GM19351 (cell line): ENCODE data around the gene VASP.

ENCODE experiments used
- ATAC-seq: cut with Tn5 transposase; IDR thresholded peaks from one replicate; pipeline ENCODE4 v1.9.1; 2021; ENCODE audit warnings: mild to moderate bottlenecking, moderate library complexity; ENCODE audit not compliant: unreplicated experiment

Gene VASP

DNA sequence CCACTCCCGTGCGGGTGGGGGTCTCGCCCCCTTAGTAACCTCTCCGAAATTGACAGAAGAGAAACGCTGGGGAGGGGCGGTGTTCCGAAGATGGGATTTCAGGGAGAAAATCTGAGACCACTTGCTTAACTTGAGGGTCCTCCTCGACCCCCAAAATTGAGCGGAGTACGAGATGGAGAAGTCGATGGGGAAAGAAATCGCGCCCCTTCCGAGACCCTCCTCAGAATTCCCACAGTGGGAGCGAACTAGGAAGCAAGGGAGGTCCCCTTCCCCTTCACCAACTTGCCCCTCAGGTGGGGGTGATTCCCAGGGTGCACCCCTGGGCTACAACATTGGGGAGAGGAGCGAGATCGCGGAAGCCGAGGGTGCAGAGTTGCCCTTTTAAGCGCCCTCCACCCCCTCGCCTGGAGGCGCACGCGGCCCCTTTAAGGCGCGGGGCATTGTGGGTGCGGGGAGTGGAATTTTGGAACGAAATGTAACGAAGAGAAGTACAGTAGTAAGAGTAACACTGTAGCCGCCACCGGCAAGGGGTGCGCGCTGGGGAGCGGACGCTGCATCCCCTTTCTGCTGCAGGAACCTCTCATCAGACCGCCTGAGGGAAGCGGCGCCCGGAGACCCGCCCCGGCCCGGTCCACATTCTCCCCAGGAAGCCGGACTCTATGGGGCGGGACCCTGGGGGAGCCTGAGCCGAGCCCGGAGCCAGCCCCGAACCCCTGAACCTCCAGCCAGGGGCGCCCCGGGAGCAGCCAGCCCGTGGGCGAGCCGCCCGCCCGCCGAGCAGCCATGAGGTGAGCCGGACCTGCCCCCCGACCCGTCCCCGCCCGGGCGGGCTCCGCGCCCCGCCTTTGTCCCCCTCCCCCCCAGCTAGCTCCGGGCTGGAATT, at the start of gene VASP:
Gene VASP (plus strand): TSS at position 491 of the 883 bp plus-strand sequence. CDS start 293 bp downstream, at position 784.
- peak; percentile 41 for ATAC-seq

DNA sequence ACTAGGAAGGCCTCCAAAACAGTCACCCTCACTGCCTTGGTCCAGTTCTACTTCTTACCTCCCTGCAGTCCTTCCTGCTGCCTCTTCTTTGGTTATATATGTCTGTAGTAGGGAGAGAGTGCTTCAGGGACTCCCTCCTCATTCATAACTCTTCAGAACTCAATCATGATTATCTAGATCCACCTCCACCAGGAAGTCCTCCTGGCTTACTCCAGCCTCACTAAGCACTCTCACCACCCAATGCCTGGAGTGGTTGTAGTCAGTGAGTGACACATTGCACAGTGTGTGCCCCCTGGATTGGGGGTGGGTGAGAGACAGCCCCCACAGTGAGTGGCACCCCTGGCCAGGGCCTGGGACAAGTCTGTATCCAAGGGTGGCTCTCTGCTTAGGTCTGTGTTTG, 49.5 kb upstream of the VASP start:
- ATAC-seq = no peak

DNA sequence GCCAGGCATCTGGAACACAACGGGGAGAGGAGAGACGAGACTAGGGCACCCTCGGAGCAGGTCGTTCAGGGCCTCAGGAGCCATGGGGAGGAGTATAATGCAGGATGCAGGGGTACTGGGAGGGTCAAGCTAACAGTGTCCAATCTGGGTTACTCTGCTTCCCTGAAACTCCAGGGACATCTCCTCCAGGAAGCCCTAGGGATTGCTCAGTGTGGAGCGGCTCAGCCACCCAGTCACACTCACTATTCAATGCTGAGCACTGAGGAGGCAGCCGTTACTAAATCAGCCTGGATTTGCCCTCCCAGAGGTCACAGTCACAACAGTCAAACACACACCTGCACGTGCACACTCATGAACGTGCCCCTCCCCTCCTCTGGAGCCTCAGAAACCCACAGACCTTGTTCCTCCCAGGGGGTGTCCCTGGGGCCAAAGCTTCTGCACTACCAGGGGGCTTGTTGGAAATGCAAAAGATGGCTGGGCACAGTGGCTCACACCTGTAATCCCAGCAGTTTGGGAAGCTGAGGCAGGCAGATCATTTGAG, 46.4 kb upstream of the VASP start:
- ATAC-seq = no peak

DNA sequence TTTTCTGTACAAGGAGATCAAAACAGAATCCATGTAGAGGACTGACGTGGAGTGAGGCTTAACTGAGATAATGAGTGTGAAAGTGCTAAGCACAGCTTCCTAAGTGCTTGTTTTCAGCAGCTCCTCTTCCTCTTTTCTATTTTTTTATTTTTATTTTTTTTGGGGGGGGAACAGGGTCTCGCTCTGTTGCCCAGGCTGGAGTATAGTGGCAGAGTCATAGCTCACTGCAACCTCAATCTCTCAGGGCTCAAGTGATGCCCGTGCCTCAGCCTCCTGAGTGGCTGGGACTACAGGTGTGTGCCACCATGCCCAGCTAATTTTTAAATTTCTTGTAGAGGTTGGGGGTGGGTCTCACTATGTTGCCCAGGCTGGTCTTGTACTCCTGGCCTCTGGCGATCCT, 45.1 kb upstream of the VASP start:
- ATAC-seq = no peak

DNA sequence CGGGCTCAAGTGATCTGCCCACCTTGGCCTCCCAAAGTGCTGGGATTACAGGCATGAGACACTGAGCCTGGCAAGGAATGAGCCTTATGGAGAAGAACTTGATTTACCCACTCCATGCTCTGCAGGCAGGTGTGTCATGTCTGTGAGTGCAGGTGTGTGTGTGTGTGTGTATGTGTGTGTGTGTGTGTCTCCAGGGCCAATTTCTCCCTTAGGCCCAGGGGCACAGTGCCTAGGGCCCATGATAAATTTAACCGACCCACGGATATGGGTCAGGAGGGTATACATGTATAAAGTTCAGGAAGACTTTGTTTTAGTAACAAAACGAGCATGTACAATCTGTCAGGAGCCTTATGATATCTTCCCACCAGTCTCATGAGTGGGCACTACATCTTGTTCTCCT, 44.0 kb upstream of the VASP start:
- no peak for ATAC-seq

DNA sequence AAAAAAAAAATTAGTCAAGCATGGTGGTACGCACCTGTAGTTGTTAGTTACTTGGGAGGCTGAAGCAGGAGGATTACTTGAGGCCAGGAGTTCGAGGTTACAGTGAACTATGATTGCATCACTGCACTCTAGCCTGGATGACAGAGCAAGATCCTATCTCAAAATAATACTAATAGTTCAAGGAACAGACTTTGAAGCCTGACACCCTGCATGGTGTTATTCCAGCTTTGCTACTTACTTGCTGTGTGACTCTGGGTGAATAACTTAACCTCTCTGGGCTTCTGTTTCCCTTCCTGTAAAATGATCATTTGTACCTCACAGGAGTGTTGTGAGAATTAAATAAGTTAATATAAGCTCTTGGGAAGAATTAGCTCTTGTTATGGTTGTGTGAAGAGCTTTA, 43.0 kb upstream of the VASP start:
- ATAC-seq = no peak

DNA sequence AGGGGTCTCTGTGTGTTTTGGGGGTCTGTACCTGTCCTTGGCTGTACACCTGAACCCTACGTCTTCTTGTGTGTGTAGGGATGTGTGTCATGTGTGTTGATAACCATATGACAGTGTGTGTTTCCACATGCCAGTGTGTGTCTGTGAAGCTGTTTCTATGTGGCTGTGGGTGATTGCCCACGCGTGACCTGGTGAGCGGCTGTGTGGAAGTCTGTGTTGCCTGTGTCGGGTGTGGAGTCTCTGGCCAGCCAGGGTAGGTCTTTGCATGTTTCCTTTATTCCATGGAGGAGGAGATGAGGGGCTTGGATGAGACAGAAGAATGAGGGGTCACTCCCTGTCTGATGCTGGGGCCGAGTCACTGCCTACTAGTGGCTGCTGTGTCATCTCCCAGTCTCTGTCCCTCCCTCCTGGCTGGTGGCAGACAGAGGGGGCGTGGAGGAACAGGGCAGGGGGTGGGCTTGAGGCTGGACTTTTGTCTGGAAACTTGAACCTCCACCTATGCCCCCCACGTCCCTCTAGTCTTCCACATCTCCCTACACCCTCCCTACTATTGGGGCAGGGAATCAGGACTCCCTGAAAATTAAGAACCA, 42.3 kb upstream of the VASP start:
- ATAC-seq = no peak

DNA sequence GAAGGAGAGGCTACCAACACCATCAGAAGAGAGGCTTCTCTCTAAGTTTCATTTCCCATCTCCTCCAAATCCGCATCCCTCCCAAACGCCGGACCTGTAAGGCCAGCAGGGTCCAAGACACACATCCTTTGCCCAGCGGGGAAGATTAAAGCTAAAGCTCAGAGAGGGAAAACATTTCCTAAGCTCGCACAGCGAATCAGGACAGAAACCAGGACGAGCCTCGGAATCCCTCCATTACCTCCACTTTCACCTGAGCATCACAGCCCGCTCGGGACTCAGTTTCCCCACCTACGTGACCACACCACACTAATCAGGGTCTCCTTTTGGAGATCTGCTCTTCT, 40.2 kb upstream of the VASP start:
- ATAC-seq = no peak

DNA sequence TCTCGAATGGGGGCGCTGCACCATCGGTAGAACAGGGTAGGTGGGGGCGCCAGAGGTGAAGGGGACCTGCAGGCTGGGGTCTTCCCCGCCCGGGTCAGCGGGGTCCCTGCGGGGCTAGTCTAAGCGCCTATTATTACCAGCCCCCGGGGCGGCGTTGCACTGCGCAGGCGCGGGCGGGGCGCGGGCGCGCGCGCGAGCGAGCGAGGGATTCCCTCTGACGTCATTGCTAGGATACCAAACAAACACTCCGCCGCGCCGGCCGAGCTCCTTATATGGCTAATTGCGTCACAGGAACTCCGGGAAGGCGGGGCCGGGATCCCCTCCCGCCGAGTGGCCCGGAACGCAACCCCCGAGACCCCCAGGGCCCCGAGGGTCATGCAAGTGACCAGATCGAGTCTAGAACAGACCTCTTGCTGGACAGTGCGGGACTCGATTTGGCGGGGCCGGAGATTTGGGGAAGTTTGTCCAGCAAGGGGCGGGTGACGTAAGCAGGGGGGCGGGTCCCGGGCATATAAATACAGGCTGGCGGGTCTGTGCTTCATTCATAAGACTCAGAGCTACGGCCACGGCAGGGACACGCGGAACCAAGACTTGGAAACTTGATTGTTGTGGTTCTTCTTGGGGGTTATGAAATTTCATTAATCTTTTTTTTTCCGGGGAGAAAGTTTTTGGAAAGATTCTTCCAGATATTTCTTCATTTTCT, 39.7 kb upstream of the VASP start, which contains the start of gene FOSB:
Gene FOSB (plus strand): TSS at position 541 of the 703 bp plus-strand sequence. CDS start 591 bp downstream, outside the sequence.
- peak; percentile 39 for ATAC-seq

DNA sequence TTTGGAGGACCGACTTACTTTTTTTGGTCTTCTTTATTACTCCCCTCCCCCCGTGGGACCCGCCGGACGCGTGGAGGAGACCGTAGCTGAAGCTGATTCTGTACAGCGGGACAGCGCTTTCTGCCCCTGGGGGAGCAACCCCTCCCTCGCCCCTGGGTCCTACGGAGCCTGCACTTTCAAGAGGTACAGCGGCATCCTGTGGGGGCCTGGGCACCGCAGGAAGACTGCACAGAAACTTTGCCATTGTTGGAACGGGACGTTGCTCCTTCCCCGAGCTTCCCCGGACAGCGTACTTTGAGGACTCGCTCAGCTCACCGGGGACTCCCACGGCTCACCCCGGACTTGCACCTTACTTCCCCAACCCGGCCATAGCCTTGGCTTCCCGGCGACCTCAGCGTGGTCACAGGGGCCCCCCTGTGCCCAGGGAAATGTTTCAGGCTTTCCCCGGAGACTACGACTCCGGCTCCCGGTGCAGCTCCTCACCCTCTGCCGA, 39.1 kb upstream of the VASP start:
- no peak for ATAC-seq

DNA sequence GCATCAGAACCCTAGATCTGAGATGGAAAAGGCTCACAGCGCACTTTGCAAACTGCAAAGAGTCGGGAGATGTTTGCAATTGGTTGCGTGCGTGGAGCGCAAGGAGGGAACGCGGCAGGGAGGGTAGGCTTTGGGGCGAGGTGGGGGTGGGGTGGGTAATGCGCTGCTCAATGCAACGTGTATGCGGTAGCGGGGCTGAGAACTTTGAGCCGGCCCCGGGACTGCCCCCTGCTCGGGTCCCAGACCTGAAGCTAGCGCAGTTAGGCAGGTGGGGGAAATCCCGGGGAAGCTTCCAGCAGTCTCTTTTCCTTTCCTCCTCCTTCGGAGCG, 38.5 kb upstream of the VASP start:
- ATAC-seq = peak; percentile 19

DNA sequence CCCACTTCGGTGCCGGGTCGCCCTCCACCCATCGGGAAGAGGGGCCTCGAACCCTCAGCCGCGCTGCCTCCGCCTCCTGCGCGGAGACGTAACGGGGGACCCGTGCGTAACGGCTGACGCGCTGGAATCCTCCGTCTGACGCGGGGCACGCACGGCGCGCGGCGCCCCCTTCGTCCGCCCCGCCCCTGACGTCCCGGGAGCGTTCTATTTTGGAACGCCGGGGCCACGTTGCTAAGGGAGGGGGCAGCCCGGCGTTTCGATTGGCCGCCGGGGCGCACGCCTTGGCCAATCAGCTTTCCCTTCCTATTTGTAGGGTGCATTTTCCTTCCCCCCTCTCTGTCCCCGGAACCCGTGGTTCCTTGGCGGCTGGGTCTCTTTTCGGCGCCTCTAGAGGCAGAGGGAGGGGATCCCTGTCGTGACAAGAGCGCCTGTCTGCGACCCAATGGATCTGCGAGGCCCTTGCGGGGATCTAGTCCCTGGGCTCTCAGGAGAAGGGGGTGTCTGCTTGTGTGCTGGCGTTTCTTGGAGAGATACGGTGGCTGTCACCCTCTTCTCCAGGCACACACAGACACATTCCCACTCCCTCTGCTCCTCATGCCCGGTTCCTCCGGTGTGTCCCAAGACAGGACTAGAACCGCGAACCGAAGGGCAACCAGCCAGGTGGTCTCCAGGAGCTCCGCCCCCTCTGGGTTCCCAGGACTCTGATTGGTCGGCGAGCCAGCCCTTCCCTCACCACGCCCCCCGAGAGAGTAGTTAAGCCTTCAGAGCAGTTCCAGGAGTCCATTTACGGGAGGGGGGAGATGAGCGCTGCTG, 37.9 kb upstream of the VASP start:
- peak; percentile 68 for ATAC-seq

DNA sequence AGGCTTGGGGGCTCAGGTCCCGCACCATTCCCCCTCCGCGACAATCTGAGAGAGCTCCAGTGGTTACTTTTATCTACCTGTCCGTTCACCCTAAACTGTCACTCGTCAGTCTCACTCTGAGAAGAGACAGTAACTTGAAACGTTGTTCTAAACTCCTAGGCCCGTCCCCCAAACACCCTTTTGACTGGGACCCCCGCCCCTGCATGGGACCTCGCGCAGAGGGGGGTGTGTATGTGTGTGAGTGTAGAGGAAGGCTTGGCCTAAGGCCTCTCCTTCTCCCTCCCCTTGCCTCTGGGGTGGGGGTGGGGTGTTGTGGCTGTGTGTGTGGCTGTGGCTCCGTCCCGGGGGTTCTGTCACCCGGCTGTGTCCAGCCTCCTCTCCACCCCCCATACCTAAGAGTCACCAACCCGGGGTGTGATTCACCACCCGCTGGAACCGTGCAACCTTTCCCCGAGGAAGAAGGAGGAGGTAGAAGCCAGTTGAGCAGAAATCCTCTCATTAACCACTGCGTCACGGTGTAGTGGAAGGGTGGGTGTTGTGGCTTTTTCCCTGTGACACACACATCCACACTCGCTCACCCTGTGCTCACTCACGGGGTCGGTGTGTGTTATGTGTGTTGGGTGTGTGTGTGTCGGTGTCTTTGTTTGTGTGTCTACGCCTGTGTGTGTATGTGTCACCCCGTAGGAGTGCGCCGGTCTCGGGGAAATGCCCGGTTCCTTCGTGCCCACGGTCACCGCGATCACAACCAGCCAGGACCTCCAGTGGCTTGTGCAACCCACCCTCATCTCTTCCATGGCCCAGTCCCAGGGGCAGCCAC, 37.1 kb upstream of the VASP start:
- ATAC-seq = no peak

DNA sequence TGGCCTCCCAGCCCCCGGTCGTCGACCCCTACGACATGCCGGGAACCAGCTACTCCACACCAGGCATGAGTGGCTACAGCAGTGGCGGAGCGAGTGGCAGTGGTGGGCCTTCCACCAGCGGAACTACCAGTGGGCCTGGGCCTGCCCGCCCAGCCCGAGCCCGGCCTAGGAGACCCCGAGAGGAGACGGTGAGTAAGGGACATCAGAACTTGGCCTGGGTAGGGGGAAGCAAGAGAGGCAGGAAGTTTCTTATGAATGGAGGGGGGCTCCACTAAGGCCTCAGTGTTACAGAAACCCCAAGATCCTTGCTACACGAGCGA, 36.6 kb upstream of the VASP start:
- no peak for ATAC-seq

DNA sequence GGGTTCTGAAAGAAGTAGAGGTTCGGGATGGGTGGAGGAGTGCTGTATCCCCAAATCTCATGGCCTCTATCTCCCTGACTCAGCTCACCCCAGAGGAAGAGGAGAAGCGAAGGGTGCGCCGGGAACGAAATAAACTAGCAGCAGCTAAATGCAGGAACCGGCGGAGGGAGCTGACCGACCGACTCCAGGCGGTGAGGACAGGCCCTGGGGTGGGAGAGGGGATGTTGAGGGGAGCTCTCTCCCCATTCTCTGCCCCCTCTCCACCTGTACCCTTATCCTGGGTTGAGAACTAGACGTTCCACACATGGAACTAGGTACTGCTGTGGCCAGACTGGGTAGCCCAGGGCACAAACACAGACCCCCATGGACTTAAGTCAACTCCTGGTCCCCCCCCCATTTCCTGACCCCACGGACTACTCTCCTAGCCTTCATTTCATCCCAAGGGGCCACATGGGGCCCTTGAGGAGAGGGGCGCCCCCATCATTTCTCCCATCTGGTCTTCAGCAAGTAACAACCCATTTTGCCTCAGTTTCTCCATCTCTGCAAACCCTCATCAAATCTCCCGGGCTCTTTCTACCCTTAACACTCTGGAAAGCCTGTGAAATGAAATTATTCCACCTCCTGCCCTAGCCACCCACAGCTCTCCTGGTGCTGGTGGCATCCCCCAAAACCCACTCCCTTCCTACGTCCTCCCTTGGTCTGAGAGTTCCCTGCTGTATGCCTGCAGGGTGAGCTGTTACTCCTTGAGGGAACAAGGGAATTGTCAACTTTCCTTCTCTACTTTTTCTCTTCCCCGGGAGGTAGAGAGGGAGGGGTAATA, 36.0 kb upstream of the VASP start:
- ATAC-seq = no peak

DNA sequence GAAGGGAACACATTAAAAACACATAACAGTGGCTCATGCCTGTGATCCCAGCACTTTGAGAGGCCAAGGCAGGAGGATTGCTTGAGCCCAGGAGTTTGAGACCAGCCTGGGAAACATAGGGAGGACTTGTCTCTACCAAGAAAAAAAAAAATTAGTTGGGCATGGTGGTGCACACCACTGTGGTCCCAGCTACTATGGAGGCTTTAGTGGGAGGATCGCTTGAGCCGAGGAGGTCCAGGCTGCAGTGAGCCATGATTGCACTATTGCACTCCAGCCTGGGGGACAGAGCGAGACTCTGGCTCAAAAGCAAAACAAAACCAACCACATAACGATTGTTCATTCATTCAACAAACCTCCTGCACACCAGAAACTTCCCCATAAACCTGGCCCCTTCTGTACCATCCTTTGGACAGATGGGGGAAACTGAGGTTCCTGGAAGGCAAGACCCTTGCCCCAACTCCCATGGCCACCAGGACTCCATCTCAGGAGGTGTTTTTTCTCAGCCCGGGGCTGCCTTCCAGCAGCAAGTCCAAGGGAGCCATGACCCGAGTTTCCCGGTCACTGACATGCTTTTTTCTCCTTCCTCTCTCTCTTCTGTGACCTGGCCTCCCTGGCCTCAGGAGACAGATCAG, 35.2 kb upstream of the VASP start:
- no peak for ATAC-seq

DNA sequence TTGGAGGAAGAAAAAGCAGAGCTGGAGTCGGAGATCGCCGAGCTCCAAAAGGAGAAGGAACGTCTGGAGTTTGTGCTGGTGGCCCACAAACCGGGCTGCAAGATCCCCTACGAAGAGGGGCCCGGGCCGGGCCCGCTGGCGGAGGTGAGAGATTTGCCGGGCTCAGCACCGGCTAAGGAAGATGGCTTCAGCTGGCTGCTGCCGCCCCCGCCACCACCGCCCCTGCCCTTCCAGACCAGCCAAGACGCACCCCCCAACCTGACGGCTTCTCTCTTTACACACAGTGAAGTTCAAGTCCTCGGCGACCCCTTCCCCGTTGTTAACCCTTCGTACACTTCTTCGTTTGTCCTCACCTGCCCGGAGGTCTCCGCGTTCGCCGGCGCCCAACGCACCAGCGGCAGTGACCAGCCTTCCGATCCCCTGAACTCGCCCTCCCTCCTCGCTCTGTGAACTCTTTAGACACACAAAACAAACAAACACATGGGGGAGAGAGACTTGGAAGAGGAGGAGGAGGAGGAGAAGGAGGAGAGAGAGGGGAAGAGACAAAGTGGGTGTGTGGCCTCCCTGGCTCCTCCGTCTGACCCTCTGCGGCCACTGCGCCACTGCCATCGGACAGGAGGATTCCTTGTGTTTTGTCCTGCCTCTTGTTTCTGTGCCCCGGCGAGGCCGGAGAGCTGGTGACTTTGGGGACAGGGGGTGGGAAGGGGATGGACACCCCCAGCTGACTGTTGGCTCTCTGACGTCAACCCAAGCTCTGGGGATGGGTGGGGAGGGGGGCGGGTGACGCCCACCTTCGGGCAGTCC, 34.5 kb upstream of the VASP start:
- ATAC-seq = no peak

DNA sequence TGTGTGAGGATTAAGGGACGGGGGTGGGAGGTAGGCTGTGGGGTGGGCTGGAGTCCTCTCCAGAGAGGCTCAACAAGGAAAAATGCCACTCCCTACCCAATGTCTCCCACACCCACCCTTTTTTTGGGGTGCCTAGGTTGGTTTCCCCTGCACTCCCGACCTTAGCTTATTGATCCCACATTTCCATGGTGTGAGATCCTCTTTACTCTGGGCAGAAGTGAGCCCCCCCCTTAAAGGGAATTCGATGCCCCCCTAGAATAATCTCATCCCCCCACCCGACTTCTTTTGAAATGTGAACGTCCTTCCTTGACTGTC, 34.0 kb upstream of the VASP start:
- ATAC-seq = no peak
